Measurements from ENCODE around the gene AP1M1.

The AP1M1 gene

DNA sequence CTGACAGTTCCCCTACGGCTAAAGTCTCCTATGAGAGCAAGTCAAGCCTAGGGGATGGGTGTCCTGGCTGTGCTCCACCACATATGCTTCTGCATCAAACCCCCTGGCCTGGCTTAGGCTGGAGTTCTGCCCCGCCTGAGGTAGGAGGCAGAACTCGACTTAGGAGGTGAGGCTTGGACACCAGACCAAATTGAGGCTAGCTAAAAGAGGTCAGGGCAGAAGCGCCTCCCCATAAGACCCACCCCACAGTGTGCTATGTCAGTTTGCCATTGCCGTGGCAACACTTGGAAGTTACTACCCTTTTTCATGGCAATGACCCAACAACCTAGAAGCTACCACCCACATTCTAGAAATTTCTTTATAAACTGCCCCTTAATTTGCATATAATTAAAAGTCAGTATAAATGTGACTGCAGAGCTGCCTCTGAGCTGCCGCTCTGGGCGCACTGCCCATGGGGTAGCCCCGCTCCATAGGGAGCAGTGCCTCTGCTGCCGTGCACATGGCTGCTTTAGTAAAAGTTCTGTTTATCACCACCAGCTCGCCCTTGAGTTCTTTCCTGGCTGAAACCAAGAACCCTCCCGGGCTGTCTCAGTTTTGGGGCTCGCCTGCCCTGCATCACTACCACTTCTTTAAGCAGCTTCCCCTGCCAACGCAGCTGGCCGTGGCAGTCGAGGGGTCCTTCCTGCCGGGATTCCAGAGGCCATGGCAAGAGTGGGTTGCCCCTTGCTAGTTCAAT lies 20.2 kb downstream of the AP1M1 start:
- Histone ChIP-seq H2AFZ (no peak overlapping the region), H3K79me2 (peaks cover 11% of the 10 kb centered on the region), H3K27me3 (ENCODE audit: control insufficient read depth, insufficient read depth, low read length) (no peaks in the 10 kb centered on the region), H3K36me3 (ENCODE audit: control insufficient read depth, insufficient read depth, low read length) (no peaks in the 10 kb centered on the region), H3K4me3 (ENCODE audit: low read depth, low read length) (no peak overlapping the region), H3K4me1 (no peaks in the 10 kb centered on the region), H3K9ac (no peak overlapping the region), H3K27ac (no peak overlapping the region), H3K9me3 (ENCODE audit: control insufficient read depth, low read length) (no peaks in the 10 kb centered on the region), H3K4me2 (ENCODE audit: low read length) (no peak overlapping the region)
- no peak for TF ChIP-seq CTCF (IDR thresholded peaks at IDR 0.05)

DNA sequence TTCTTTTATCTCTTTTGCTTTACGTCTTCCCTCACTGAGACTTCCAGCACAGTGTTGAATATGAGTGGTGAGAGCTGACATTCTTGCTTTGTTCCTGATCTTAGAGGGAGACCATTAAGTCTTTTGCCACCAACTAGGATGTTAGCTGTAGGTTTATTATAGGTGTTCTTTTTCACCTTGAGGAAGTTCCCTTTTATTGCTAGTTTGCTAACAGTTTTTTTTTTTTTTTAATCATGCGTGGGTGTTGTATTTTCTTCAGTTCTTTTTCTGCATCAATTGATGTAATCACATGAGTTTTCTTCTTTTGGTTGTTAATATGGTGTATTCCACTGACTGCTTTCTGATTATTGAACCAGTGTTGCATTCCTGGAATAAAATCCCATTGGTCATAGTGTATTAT lies 21.1 kb downstream of the AP1M1 start:
- Histone ChIP-seq H3K79me2 (peaks cover 7% of the 10 kb centered on the region), H3K4me3 (ENCODE audit: low read depth, low read length) (no peak overlapping the region), H3K27me3 (ENCODE audit: control insufficient read depth, insufficient read depth, low read length) (no peaks in the 10 kb centered on the region), H3K9ac (no peak overlapping the region), H3K27ac (no peak overlapping the region), H3K4me1 (no peaks in the 10 kb centered on the region), H3K36me3 (ENCODE audit: control insufficient read depth, insufficient read depth, low read length) (no peaks in the 10 kb centered on the region), H3K4me2 (ENCODE audit: low read length) (no peak overlapping the region), H2AFZ (no peak overlapping the region), H3K9me3 (ENCODE audit: control insufficient read depth, low read length) (no peaks in the 10 kb centered on the region)
- TF ChIP-seq CTCF (IDR thresholded peaks at IDR 0.05) = no peak

DNA sequence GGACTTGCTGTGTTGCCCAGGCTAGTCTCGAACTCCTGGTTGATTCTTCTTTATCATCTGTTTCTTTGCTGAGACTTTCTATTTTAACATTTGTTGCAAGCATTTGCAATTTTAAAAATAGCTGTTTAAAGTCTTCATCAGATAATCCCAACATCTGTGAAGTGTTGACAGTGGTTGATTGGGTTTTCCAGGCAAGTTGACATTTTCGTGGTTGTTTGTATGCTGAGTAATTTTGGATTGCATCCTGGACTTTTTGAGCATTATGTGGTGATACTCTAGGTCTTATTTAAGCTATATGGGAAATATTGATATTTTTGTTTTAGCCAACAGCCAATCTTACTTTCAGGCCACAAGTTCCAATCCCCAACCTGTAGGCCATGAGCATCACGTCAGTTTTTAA lies 25.1 kb downstream of the AP1M1 start:
- no peak overlapping the region for H3K9ac ChIP-seq
- no peaks in the 10 kb centered on the region for H3K27me3 ChIP-seq (ENCODE audit: control insufficient read depth, insufficient read depth, low read length)
- H2AFZ ChIP-seq = no peak overlapping the region
- H3K9me3 ChIP-seq (ENCODE audit: control insufficient read depth, low read length) = no peaks in the 10 kb centered on the region
- TF ChIP-seq CTCF (IDR thresholded peaks at IDR 0.05) = no peak
- no peaks in the 10 kb centered on the region for H3K36me3 ChIP-seq (ENCODE audit: control insufficient read depth, insufficient read depth, low read length)
- no peak overlapping the region for H3K4me3 ChIP-seq (ENCODE audit: low read depth, low read length)
- no peak overlapping the region for H3K27ac ChIP-seq
- H3K79me2 ChIP-seq = peaks cover 11% of the 10 kb centered on the region
- no peaks in the 10 kb centered on the region for H3K4me1 ChIP-seq
- H3K4me2 ChIP-seq (ENCODE audit: low read length) = no peak overlapping the region

- Histone ChIP-seq H3K4me1 (no peaks in the 10 kb centered on the region), H3K79me2 (peaks cover 11% of the 10 kb centered on the region), H3K9ac (no peak overlapping the region), H3K9me3 (ENCODE audit: control insufficient read depth, low read length) (no peaks in the 10 kb centered on the region), H2AFZ (no peak overlapping the region), H3K36me3 (ENCODE audit: control insufficient read depth, insufficient read depth, low read length) (no peaks in the 10 kb centered on the region), H3K27me3 (ENCODE audit: control insufficient read depth, insufficient read depth, low read length) (no peaks in the 10 kb centered on the region), H3K4me2 (ENCODE audit: low read length) (no peak overlapping the region), H3K4me3 (ENCODE audit: low read depth, low read length) (no peak overlapping the region), H3K27ac (no peak overlapping the region)
- TF ChIP-seq CTCF (IDR thresholded peaks at IDR 0.05) = no peak
These were observed 26.0 kb downstream of the AP1M1 start for GRCh38 chr19:16223746-16224145.

Data from parathyroid adenoma (tissue), 2 donors.